Central memory CD4-positive, alpha-beta T cell (primary cell): Measurements from ENCODE around the gene GMDS.
A peak's percentile ranks its signal among the peaks of the same experiment; 100 is the strongest.

Experiments
- DNase-seq: peaks from one replicate; pipeline ENCODE4 v3.0.0; 2022

The GMDS gene

DNA sequence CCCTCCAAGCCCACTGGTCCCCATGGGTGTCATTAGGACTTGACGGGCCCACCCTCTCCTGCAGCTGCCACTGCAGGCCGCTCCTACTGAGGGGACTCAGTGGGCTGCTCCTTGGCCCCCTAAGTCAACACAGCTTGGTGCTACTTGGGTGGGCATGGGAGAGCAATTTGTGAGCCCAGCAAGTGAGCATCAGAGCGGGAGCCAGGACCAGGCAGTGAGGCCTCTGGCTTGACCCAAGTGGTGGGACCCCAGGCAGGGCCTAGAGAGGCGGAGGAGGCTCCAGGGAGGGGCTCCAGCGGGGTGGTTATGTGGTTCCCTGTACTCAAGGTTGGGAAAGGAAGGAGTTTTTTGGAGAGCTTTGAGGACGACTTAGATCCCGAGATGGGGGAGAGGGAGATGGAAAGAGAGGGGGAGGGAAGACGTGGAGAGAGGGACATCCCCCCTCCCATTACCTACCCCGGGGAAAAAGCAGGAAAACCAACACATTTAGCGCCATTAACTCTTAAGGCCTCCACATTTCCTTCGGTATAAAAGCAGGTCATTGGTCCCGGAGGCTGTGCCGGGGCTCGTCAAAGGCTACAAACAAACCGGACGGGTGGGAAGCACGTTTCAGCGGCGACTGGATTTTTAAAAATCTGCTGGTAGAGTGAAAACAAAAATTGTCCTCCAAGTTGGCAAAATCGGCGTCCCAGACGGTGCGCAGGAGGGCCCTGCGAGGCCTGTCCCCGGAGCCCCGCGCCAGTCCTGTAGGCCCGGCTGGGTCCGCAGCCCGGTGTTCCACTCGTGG, 626.9 kb downstream of the GMDS start:
- DNase-seq = no peak

- DNase-seq = no peak
Measured at GRCh38 chr6:1617466-1618310, 627.7 kb downstream of the GMDS start.

DNA sequence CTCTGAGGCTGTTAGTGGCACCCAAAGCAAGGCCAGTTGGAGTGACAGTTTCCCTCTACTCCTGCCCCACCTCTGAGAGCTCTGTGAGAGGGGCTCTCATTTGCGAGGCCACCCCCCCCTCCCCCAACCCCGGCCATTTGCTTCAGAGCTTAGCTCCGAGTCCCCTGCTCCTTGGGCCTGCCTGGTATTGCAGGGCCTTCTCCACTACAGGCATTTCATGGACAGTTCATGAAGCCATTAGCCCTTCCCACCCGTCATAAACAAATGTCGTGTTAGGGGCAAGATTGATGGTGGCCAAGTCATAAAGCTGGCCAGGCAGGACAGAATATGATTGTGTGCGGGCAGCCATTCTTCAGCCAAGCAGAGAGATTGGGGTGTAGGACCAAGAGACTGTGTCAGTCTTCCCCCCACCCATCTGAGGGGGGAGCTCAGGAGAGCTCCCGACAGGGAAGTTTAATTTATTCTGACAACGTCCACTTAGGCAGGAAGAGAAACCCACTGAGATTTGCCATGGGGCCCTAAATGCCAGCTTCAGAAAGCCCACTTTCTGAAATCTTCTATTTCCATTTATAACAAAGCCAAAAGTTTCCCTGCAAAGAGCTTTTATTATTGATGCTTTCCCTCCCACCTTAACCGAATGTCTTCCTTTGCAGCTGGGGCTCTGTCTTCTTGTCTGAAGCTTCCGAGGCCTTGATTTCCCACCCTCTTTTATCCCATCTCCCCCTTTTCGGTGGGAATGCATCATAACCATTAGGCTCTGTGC, 628.5 kb downstream of the GMDS start:
- DNase-seq = no peak

DNA sequence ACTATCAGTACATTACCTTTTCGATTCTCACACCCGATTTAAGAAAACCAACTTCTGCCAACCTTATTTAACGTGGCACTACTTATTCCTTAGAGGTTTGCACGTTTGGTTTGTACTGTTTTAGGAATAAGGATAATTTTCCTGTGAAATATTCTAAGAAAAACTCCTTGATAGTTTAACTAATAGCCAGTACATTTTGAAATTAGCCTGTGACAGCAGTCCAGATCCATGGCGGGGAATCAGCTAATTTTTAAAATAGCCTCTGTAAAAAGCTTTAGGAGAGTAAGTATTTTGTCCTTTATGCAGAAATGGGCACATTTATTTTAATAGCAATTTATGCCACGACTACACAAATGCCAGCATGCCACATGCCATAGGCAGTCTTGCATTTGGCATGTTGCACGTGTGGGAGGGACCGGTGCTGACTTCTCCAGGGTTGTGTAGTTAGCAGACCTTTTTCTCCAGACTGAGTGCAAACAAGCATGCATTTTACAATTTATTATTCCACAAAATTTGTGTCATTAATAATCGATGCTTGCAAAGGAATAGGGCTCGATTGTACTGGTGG, 629.5 kb downstream of the GMDS start:
- no peak for DNase-seq

GRCh38 chr6:1615151-1615852, 630.1 kb downstream of the GMDS start:
- no peak for DNase-seq

DNA sequence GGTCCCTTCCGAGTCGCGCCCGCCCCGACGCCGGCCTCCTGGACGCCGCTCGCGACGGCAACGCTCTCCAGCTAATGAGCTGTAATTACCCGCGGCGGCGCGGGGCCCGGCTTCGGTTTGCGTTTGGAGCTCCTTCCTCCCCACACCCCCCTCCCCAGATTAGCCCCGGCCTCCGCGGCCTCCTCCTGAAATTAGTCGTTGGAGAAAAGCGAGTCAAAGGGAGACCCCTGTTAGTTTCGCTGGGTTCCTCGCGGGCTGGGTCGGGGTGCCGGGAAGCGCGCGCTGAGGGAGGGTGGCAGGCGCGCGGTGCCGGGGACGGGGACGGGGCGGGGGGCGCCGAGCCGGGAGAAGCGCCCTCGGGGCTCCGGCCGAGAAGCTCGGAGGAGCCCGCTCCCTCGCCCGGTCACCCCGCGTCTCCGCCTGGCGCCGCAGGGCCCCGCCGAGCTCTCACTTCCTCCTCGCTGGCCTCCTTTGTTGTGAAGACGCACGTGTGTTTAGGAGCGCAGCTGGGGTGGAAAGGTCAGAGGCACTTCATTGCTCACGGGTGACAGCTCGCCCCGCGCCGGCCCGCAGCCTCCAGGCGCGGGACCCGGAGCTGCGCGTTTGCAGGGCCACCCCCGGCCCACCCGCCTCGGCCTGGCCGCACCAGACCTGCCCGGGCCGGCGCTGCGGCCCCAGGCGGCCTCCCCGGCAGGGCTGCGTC, 630.8 kb downstream of the GMDS start:
- no peak for DNase-seq

DNA sequence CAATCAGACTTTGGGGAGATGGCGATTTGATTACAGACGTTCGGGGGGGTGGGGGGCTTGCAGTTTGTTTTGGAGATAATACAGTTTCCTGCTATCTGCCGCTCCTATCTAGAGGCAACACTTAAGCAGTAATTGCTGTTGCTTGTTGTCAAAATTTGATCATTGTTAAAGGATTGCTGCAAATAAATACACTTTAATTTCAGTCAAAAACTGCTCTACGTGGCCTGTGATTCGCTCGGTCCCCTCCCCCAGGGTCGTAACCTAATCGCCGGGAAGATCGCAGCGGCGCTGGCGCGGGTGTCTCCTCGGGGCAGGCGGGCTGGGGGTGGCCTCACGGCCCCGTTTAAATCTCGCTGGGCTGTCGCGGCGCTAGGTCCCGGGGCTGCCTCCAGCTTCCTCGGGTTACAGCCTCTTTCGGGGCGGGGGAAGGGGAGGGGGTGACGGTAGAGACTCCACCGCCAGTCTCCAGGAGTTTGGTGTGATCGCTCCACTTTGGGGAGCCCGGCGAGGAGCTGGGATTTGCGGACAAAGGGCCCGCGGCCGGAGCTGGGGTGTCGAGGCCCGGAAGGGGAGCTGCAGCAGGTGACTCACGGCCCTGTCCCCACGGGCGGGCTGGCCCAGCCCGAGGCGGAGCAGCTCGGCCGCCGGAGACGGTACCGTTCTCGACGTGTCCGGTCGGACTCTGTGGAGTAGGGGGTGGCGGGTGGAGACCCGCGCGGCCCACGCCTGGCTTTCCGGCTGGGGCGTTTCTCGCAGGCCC, 631.5 kb downstream of the GMDS start:
- no peak for DNase-seq

DNA sequence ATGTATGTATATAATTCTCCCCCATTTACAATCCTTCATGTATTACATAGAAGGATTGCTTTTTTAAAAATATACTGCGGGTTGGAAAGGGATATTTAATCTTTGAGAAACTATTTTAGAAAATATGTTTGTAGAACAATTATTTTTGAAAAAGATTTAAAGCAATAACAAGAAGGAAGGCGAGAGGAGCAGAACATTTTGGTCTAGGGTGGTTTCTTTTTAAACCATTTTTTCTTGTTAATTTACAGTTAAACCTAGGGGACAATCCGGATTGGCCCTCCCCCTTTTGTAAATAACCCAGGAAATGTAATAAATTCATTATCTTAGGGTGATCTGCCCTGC, 632.1 kb downstream of the GMDS start:
- DNase-seq = no peak

- no peak for DNase-seq
Measured at GRCh38 chr6:1612974-1613306, 632.5 kb downstream of the GMDS start.

DNA sequence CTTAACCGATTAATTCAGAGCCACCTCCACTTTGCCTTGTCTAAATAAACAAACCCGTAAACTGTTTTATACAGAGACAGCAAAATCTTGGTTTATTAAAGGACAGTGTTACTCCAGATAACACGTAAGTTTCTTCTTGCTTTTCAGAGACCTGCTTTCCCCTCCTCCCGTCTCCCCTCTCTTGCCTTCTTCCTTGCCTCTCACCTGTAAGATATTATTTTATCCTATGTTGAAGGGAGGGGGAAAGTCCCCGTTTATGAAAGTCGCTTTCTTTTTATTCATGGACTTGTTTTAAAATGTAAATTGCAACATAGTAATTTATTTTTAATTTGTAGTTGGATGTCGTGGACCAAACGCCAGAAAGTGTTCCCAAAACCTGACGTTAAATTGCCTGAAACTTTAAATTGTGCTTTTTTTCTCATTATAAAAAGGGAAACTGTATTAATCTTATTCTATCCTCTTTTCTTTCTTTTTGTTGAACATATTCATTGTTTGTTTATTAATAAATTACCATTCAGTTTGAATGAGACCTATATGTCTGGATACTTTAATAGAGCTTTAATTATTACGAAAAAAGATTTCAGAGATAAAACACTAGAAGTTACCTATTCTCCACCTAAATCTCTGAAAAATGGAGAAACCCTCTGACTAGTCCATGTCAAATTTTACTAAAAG, 633.0 kb downstream of the GMDS start:
- DNase-seq = no peak

DNA sequence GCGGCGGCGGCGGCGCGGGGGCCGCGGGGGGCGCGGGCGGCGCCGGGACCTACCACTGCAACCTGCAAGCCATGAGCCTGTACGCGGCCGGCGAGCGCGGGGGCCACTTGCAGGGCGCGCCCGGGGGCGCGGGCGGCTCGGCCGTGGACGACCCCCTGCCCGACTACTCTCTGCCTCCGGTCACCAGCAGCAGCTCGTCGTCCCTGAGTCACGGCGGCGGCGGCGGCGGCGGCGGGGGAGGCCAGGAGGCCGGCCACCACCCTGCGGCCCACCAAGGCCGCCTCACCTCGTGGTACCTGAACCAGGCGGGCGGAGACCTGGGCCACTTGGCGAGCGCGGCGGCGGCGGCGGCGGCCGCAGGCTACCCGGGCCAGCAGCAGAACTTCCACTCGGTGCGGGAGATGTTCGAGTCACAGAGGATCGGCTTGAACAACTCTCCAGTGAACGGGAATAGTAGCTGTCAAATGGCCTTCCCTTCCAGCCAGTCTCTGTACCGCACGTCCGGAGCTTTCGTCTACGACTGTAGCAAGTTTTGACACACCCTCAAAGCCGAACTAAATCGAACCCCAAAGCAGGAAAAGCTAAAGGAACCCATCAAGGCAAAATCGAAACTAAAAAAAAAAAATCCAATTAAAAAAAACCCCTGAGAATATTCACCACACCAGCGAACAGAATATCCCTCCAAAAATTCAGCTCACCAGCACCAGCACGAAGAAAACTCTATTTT, 633.7 kb downstream of the GMDS start:
- DNase-seq = peak; percentile 33

DNA sequence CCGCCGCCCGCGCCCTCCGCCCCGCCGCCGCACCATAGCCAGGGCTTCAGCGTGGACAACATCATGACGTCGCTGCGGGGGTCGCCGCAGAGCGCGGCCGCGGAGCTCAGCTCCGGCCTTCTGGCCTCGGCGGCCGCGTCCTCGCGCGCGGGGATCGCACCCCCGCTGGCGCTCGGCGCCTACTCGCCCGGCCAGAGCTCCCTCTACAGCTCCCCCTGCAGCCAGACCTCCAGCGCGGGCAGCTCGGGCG, 634.2 kb downstream of the GMDS start:
- no peak for DNase-seq

DNA sequence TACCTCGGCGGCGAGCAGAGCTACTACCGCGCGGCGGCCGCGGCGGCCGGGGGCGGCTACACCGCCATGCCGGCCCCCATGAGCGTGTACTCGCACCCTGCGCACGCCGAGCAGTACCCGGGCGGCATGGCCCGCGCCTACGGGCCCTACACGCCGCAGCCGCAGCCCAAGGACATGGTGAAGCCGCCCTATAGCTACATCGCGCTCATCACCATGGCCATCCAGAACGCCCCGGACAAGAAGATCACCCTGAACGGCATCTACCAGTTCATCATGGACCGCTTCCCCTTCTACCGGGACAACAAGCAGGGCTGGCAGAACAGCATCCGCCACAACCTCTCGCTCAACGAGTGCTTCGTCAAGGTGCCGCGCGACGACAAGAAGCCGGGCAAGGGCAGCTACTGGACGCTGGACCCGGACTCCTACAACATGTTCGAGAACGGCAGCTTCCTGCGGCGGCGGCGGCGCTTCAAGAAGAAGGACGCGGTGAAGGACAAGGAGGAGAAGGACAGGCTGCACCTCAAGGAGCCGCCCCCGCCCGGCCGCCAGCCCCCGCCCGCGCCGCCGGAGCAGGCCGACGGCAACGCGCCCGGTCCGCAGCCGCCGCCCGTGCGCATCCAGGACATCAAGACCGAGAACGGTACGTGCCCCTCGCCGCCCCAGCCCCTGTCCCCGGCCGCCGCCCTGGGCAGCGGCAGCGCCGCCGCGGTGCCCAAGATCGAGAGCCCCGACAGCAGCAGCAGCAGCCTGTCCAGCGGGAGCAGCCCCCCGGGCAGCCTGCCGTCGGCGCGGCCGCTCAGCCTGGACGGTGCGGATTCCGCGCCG, 634.7 kb downstream of the GMDS start:
- no peak for DNase-seq

DNA sequence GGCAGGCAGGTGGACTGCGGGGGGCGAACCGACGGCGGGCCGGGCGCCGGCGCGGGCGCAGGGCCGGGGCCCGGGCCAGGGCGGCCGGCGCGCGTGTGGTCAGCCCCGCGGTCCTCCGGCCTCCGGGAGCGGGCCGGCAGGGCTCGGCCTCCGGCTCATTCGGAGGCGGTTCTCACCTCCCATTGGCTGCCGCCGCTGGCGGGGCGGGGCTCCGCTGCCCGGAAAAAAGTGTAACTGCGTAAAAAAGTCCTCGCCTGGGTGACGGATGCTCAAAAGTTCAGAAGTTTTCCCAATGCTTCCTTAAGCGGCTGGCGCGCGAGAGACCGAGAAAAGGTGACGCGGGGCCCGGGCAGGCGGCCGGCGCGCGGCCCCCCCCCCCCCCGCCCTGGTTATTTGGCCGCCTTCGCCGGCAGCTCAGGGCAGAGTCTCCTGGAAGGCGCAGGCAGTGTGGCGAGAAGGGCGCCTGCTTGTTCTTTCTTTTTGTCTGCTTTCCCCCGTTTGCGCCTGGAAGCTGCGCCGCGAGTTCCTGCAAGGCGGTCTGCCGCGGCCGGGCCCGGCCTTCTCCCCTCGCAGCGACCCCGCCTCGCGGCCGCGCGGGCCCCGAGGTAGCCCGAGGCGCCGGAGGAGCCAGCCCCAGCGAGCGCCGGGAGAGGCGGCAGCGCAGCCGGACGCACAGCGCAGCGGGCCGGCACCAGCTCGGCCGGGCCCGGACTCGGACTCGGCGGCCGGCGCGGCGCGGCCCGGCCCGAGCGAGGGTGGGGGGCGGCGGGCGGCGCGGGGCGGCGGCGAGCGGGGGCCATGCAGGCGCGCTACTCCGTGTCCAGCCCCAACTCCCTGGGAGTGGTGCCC, 635.5 kb downstream of the GMDS start, which contains the start of gene FOXC1:
FOXC1 (plus strand) TSS at position 268 of the 849 bp plus-strand sequence; CDS start at position 799, 531 bp downstream.
- DNase-seq = no peak

DNA sequence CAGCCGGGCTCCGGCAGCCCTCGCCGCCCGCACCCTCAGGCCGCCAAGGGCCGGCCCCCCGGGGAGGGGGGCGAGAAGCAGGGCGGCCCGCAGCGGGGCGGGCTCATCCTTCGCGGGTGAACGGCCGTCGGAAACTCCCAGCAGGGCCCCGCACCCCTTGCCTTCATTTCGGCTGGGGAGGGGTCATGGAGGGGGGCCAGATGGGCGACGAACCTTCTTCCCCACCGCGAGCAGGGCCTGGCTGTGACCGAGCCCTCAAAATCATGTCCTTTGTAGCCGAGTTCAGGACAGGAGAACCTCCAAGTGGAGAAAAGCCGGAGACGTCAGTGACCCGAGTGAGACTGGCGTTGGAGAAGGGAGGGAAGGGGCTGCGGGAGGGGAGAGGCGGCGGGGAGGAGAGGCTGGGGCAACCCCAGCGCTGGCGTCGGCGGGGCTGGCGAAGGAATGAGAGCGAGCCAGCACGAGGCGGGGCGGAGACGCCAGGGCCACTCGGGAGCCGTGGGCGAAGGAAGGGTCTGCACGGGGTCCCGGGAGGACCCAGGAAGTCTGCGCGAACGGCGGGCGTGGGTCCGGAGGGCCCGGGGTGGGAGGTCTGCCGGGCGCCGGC, 636.3 kb downstream of the GMDS start:
- no peak for DNase-seq

- DNase-seq = no peak
Measured at GRCh38 chr6:1608222-1609040, 637.0 kb downstream of the GMDS start.
